Upper lobe of left lung (tissue), 6 donors: ENCODE results near the gene SH2B2. TPM values are rescaled to one million over a fixed set of nuclear protein-coding genes. Genes with fewer than 3 reads are reported as not detected.
A peak's percentile ranks its signal among the peaks of the same experiment; 100 is the strongest.

ENCODE experiments used
- ATAC-seq, 2 donors: fragments of 200-7000 bp; cut with Tn5 transposase; one replicate each; pipeline ENCODE4 v1.9.1; 2022; ENCODE audit warnings: mild to moderate bottlenecking in 2 of 2, moderate library complexity in 2 of 2; ENCODE audit not compliant: low FRiP score in 2 of 2
- DNase-seq, 2 donors: peaks; one replicate each; pipeline ENCODE4 v3.0.0-alpha.2; 2019 to 2020
- H3K27ac ChIP-seq, 4 donors: fragments of 200-600 bp; sonication (generic); one replicate each; pipeline ENCODE4 v1.5.1; 2016 to 2019
- H3K27me3 ChIP-seq, 4 donors: fragments of 200-600 bp; sonication (generic); one replicate each; pipeline ENCODE4 v1.5.1; 2017 to 2019
- H3K36me3 ChIP-seq, 4 donors: fragments of 200-600 bp; sonication (generic); one replicate each; pipeline ENCODE4 v1.5.1; 2016 to 2019
- H3K4me1 ChIP-seq, 4 donors: fragments of 200-600 bp; sonication (generic); one replicate each; pipeline ENCODE4 v1.5.1; 2018 to 2019
- H3K4me3 ChIP-seq, 4 donors: fragments of 200-600 bp; sonication (generic); one replicate each; pipeline ENCODE4 v1.5.1; 2017 to 2019; ENCODE audit warnings: mild to moderate bottlenecking in 2 of 4, moderate library complexity in 1 of 4
- H3K9me3 ChIP-seq, 4 donors: fragments of 200-600 bp; sonication (generic); one replicate each; pipeline ENCODE4 v1.5.1; 2018 to 2019
- EP300 ChIP-seq, 4 donors: sonication (generic); formaldehyde crosslinking; IDR thresholded peaks; one replicate each; pipeline ENCODE4 v1.5.1; 2017; ENCODE audit warnings: antibody characterized with exemption in 4 of 4, control low read depth in 2 of 4
- POLR2A ChIP-seq, 4 donors: fragments of 450-650 bp; IDR thresholded peaks; one replicate each; pipeline ENCODE4 v1.5.1; 2016 to 2017; ENCODE audit warnings: antibody characterized with exemption in 4 of 4, mild to moderate bottlenecking in 2 of 4
- POLR2AphosphoS5 ChIP-seq, 2 donors: sonication (generic); formaldehyde crosslinking; IDR thresholded peaks; one replicate each; pipeline ENCODE4 v1.5.1; 2017; ENCODE audit warnings: antibody characterized with exemption in 2 of 2
- WGBS, 2 donors: methylation state at CpG; one replicate each; pipeline ENCODE4 v1.1.5; 2017 to 2018; 5-methylcytosine and 5-hydroxymethylcytosine counted together
- total RNA-seq, 6 donors: library from RNA; depleted of rRNA in 4 of 6; stranded (reverse); fragments of >200 nt in 4 of 6; gene quantifications; one replicate each; pipeline versions ENCODE4 v1.1.0 to v1.2.1, GENCODE V29; 2016 to 2021
- TF ChIP-seq, protein P1 (sequence below), 6 experiments: fragments of 450-650 bp in 4 of 6; fragments of 200-600 bp in 2 of 6; sonication (generic) in 2 of 6; IDR thresholded peaks; one replicate each; pipeline ENCODE4 v1.5.1; 2016 to 2019; ENCODE audit warnings: antibody characterized with exemption in 6 of 6
- donor health status: DM: no; HTN: no; CAD: no; lungs with moderate emphysema.
- donor health status: DM: no; HTN: yes; CAD: no; lungs with severe emphysema.

The SH2B2 gene
- total RNA-seq, 6 donors from 2014 or later = 6.3 to 16.4 (median 9.0) TPM

GRCh38 chr7:102284891-102285539 is 1.7 kb upstream of the SH2B2 start:
- H3K9me3 ChIP-seq = no peaks in the 10 kb centered on the region
- peak; percentile 21 to 38 for TF ChIP-seq POLR2AphosphoS5 (IDR thresholded peaks at IDR 0.05)
- TF ChIP-seq, protein P1, sequence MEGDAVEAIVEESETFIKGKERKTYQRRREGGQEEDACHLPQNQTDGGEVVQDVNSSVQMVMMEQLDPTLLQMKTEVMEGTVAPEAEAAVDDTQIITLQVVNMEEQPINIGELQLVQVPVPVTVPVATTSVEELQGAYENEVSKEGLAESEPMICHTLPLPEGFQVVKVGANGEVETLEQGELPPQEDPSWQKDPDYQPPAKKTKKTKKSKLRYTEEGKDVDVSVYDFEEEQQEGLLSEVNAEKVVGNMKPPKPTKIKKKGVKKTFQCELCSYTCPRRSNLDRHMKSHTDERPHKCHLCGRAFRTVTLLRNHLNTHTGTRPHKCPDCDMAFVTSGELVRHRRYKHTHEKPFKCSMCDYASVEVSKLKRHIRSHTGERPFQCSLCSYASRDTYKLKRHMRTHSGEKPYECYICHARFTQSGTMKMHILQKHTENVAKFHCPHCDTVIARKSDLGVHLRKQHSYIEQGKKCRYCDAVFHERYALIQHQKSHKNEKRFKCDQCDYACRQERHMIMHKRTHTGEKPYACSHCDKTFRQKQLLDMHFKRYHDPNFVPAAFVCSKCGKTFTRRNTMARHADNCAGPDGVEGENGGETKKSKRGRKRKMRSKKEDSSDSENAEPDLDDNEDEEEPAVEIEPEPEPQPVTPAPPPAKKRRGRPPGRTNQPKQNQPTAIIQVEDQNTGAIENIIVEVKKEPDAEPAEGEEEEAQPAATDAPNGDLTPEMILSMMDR (IDR thresholded peaks at IDR 0.05) = no peak
- 34 to 45% methylated on average over 18 to 19 of the region's 19 CpGs for WGBS, 2 donors
- H3K36me3 ChIP-seq = no peaks in the 10 kb centered on the region
- H3K27me3 ChIP-seq = no peaks in the 10 kb centered on the region
- peak overlapping the region; percentile 94 to 98 (median 94) for H3K27ac ChIP-seq
- peak in 1 of 2 donors; percentile 80 for DNase-seq
- peak in 1 of 2 donors; percentile 13 for ATAC-seq
- peaks cover 30 to 41% (median 33%) of the 10 kb centered on the region in 4 donors for H3K4me1 ChIP-seq
- peak overlapping the region in 3 of 4 donors; percentile 83 to 90 (median 90) for H3K4me3 ChIP-seq

- H3K4me3 ChIP-seq = peak overlapping the region; percentile 83 to 90 (median 86)
- whole genome bisulfite sequencing, 2 donors = 17 to 36% methylated on average over 13 to 17 of the region's 19 CpGs
- H3K27me3 ChIP-seq = no peaks in the 10 kb centered on the region
- peaks cover 30 to 41% (median 33%) of the 10 kb centered on the region in 4 donors for H3K4me1 ChIP-seq
- DNase-seq (no peak), ATAC-seq (peak in 1 of 2 donors; percentile 12)
- H3K36me3 ChIP-seq = no peaks in the 10 kb centered on the region
- peak overlapping the region; percentile 94 to 98 (median 94) for H3K27ac ChIP-seq
- TF ChIP-seq POLR2A (IDR thresholded peaks at IDR 0.05) (no peak), EP300 (IDR thresholded peaks at IDR 0.05) (peak in 1 of 4 donors; percentile 28)
- no peaks in the 10 kb centered on the region for H3K9me3 ChIP-seq
These were observed 980 bp upstream of the SH2B2 start for GRCh38 chr7:102285540-102286236.

DNA sequence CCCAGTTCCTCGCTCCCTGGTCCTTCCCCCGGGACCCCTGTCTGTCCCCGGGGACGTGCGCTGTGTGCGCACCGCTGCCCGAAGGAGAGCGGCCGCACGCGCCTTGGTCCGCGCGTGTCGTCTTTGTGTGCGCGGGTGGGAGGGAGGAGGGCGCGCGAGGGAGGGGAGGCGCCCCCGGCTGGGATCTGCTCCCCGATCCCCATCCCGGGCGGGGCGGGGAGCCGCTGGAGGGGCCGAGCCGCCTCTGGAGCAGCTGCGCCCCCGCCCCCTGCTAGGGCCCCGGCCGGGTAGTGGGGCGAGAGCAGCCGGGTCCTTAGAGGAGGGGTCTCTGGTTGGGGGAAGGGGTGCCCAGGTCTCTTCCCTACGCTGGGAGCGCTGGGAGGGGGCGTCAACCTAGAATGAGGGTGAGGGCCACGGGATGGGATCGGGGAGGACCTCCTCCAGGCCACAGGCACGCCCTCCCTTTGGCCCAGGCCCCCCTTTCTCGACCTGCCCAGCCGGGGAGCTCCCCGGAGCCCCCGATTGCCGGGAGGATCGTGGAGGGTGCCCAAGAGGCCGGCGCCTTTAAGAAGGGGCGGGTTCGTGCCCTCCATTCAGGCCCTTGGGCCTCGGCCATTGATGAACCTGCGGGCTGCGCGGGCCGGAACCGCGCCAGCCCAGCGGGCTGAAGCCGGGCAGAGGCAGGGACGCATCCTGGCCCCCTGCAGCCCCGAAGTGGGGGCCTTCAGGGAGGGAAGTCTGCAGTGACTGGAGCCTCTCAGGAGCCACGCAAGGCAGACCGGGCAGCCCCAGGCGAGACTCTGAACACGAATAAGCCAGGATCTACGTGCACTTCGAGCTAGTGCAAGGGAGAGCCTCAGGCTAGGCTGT is 678 bp downstream of the SH2B2 start:
- H3K4me1 ChIP-seq = peaks cover 30 to 41% (median 33%) of the 10 kb centered on the region in 4 donors
- H3K4me3 ChIP-seq = peak overlapping the region; percentile 83 to 96 (median 90)
- H3K27ac ChIP-seq = peak overlapping the region; percentile 26 to 94 (median 59)
- ATAC-seq = peak; percentile 49 to 51
- TF ChIP-seq POLR2AphosphoS5 (IDR thresholded peaks at IDR 0.05) = no peak
- no peak for TF ChIP-seq POLR2A (IDR thresholded peaks at IDR 0.05)
- no peak for TF ChIP-seq EP300 (IDR thresholded peaks at IDR 0.05)
- TF ChIP-seq, protein P1 (IDR thresholded peaks at IDR 0.05) = no peak
- no peaks in the 10 kb centered on the region for H3K9me3 ChIP-seq
- H3K27me3 ChIP-seq = no peaks in the 10 kb centered on the region
- no peaks in the 10 kb centered on the region for H3K36me3 ChIP-seq
- DNase-seq = peak; percentile 31 to 88
- 1 to 2% methylated on average over 11 to 33 of the region's 69 CpGs for WGBS, 2 donors

GRCh38 chr7:102287981-102288278 is 1.3 kb downstream of the SH2B2 start:
- no peaks in the 10 kb centered on the region for H3K9me3 ChIP-seq
- 37 to 42% methylated on average over 5 of the region's 5 CpGs for WGBS, 2 donors

More at GRCh38 chr7:102287981-102288278, 1.3 kb downstream of the SH2B2 start:
- no peak for DNase-seq
- no peak for ATAC-seq
- Histone ChIP-seq H3K4me1 (peaks cover 30 to 44% (median 33%) of the 10 kb centered on the region in 4 donors), H3K27ac (peak overlapping the region in 1 of 4 donors; percentile 94), H3K36me3 (no peaks in the 10 kb centered on the region), H3K4me3 (peak overlapping the region; percentile 83 to 96 (median 90)), H3K27me3 (no peaks in the 10 kb centered on the region)
- no peak for TF ChIP-seq POLR2A (IDR thresholded peaks at IDR 0.05)
- TF ChIP-seq, protein P1 (IDR thresholded peaks at IDR 0.05) = no peak
- no peak for TF ChIP-seq POLR2AphosphoS5 (IDR thresholded peaks at IDR 0.05)
- TF ChIP-seq EP300 (IDR thresholded peaks at IDR 0.05) = no peak
